GM23248 (cell line): ENCODE data around the gene NCBP1.

Source experiments
- EZH2 ChIP-seq: fragments of 200-600 bp; sonication (generic); IDR thresholded peaks from 2 replicates; pipeline ENCODE4 v1.6.1; 2018; ENCODE audit warnings: antibody characterized with exemption, mild to moderate bottlenecking; ENCODE audit not compliant: insufficient read depth, poor library complexity, severe bottlenecking
- EZH2phosphoT487 ChIP-seq: fragments of 200-600 bp; sonication (generic); IDR thresholded peaks from 2 replicates; pipeline ENCODE4 v1.6.1; 2018; ENCODE audit warnings: antibody characterized with exemption, moderate library complexity, mild to moderate bottlenecking, low read depth; ENCODE audit not compliant: insufficient read depth

DNA sequence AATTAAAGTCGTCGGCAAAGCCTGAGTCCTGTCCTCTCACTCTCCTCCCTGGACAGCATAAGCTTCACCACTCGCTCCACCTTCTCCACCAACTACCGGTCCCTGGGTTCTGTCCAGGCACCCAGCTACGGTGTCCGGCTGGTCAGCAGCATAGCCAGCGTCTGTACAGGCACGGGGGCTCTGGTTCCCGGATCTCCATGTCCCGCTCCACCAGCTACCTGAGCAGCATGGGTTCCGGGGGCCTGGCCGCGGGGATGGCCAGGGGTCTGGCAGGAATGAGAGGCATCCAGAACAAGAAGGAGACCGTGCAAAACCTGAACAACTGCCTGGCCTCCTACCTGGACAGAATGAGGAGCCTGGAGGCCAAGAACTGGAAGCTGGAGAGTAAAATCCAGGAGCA is 65.2 kb downstream of the NCBP1 start:
- TF ChIP-seq EZH2phosphoT487 (no peak), EZH2 (no peak)
